A673 (cell line): Measurements from ENCODE around the gene HEATR1. TPM values are rescaled to one million over a fixed set of nuclear protein-coding genes. Genes with fewer than 3 reads are reported as not detected.

Source experiments
- BruUV-seq: library from RNA; stranded (reverse); fragments of 400-500 nt; replicated peaks from 2 replicates; lab custom pipeline; 2021; lab: Mats Ljungman, UMichigan
- CTCF ChIA-PET: fragments of 300-600 bp; sonication (Branson Sonifier 250); formaldehyde crosslinking; loops from one replicate; lab custom pipeline; 2022; ENCODE audit warnings: antibody characterized with exemption; lab: Charles Lee
- POLR2A ChIA-PET: fragments of 300-600 bp; sonication (Branson Sonifier 250); formaldehyde crosslinking; loops from one replicate; lab custom pipeline; 2022; ENCODE audit warnings: antibody characterized with exemption; ENCODE audit not compliant: low non-redundant PET; lab: Charles Lee
- DNase-seq: peaks from one replicate; pipeline ENCODE4 v3.0.0-alpha.2; 2015; ENCODE audit warnings: low spot score
- H3K27ac ChIP-seq: fragments of 200-600 bp; sonication (generic); 2 replicates; pipeline ENCODE4 v1.5.1; 2016; ENCODE audit warnings: mixed run types, low read depth, mild to moderate bottlenecking, mixed read lengths, antibody characterized with exemption, low read length; ENCODE audit not compliant: poor library complexity, severe bottlenecking
- H3K27me3 ChIP-seq: fragments of 200-600 bp; sonication (generic); replicated peaks from 2 replicates; pipeline ENCODE4 v1.6.1; 2017; ENCODE audit warnings: mixed run types, low read depth, mild to moderate bottlenecking, mixed read lengths, antibody characterized with exemption, low read length; ENCODE audit not compliant: insufficient read depth, poor library complexity
- H3K36me3 ChIP-seq: fragments of 200-600 bp; sonication (generic); 2 replicates; pipeline ENCODE4 v1.6.1; 2016; ENCODE audit warnings: mixed run types, mild to moderate bottlenecking, mixed read lengths, antibody characterized with exemption, low read length; ENCODE audit not compliant: insufficient read depth, poor library complexity, severe bottlenecking
- H3K4me1 ChIP-seq: fragments of 200-600 bp; sonication (generic); 2 replicates; pipeline ENCODE4 v1.6.1; 2017; ENCODE audit warnings: mixed run types, mild to moderate bottlenecking, mixed read lengths, antibody characterized with exemption, low read length; ENCODE audit not compliant: insufficient read depth, poor library complexity, severe bottlenecking
- H3K4me3 ChIP-seq: fragments of 200-600 bp; sonication (generic); 2 replicates; pipeline ENCODE4 v1.5.1; 2016; ENCODE audit warnings: low read depth, mixed run types, mild to moderate bottlenecking, mixed read lengths, low read length; ENCODE audit not compliant: poor library complexity, severe bottlenecking
- H3K9me3 ChIP-seq: fragments of 200-600 bp; sonication (generic); 2 replicates; pipeline ENCODE4 v1.6.1; 2016; ENCODE audit warnings: mixed run types, low read depth, mild to moderate bottlenecking, mixed read lengths, antibody characterized with exemption, low read length; ENCODE audit not compliant: poor library complexity, severe bottlenecking
- CTCF ChIP-seq: fragments of 300-800, 200-600 bp; sonication (generic); conservative IDR thresholded peaks from 2 replicates; pipeline ENCODE4 v1.5.1; 2017; ENCODE audit warnings: low read depth, mild to moderate bottlenecking, antibody characterized with exemption, low read length, moderate library complexity, mixed read lengths
- EZH2 ChIP-seq: fragments of 200-600 bp; sonication (generic); IDR thresholded peaks from 2 replicates; pipeline ENCODE4 v1.6.1; 2017; ENCODE audit warnings: borderline replicate concordance, low read depth, mild to moderate bottlenecking, mixed read lengths, antibody characterized with exemption, low read length; ENCODE audit not compliant: poor library complexity, severe bottlenecking
- intact Hi-C: fragments of 100-400 bp; cut with micrococcal nuclease; formaldehyde crosslinking; loops from one replicate; pipeline ENCODE4 v1.10.0; 2022; ENCODE audit not compliant: unreplicated experiment
- total RNA-seq: library from RNA; stranded (reverse); gene quantifications from 2 replicates; pipeline ENCODE4 v1.2.3, GENCODE V29; 2021

The HEATR1 gene
- total RNA-seq, 1 experiment from 2014 or later: 59.7 TPM

DNA sequence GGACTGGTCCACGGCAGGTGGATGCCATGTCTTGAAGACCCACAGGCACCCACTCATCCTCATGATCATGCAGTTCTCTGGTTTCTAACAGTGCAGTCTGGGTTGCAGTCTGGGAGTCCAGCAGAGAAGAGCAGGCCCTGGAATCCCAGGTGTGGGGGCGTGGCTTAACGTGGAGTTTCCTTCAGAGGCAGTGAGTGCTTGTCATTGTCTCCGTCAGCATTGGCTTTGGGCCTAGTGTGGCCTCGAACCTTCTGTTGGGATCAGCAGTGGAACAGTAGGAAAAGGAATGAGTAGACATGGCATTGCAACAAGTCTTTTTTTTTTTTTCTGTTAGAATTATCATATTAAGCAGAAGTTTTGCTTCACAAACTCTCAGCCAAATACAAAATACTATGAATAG is 67.8 kb downstream of the HEATR1 start:
- BruUV-seq: no TSS peak
- Histone ChIP-seq H3K4me1 (peaks cover 15% of the 10 kb centered on the region), H3K4me3 (no peak overlapping the region), H3K27me3 (no peaks in the 10 kb centered on the region), H3K36me3 (no peaks in the 10 kb centered on the region), H3K9me3 (no peaks in the 10 kb centered on the region), H3K27ac (no peak overlapping the region)
- ChIA-PET CTCF (interaction anchor here (0.9 kb wide), 1 partner anchor 428 kb away, joined by 4 read pairs; no protein-coding TSS in a partner anchor), POLR2A (no interaction called here)
- no peak for DNase-seq
- TF ChIP-seq EZH2 (no peak), CTCF (no peak)
- intact Hi-C loops: no loop called here

DNA sequence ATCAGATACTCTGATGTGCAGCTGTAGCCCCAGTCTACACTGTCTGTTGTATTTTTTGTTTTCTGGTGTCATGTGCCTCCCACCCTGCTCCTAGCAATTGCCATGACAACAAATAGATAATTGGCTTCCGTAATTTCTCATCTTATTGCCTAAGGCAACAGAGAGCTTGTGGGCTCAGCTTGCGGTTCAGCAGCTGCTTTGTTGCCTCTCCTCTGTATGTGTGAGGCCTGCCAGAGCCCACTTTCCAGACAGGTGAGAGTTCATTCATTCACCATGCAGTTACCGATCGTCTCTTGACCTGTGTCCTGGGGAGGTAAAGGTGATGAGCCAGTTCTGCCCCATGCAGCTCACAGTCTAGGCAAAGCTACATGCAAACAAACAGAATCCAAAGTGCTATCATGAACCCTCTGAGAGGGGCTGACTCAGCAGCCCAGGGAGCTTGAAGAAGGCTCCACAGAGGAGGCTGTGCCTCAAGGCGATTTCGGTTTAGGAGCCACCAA is 68.6 kb downstream of the HEATR1 start:
- peak overlapping the region; percentile 61 for H3K27ac ChIP-seq
- H3K4me3 ChIP-seq: no peak overlapping the region
- CTCF ChIA-PET: interaction anchor here (0.9 kb wide), 1 partner anchor 428 kb away, joined by 4 read pairs; no protein-coding TSS in a partner anchor
- H3K4me1 ChIP-seq: peaks cover 15% of the 10 kb centered on the region
- intact Hi-C loops: no loop called here
- BruUV-seq: no TSS peak
- TF ChIP-seq CTCF: no peak
- TF ChIP-seq EZH2: no peak
- no peaks in the 10 kb centered on the region for H3K36me3 ChIP-seq
- no peaks in the 10 kb centered on the region for H3K9me3 ChIP-seq
- no peaks in the 10 kb centered on the region for H3K27me3 ChIP-seq
- POLR2A ChIA-PET: no interaction called here
- DNase-seq: peak; percentile 78

- DNase-seq: no peak
- TF ChIP-seq CTCF: no peak
- no peak for TF ChIP-seq EZH2
- ChIA-PET CTCF (no interaction called here), POLR2A (no interaction called here)
- no peaks in the 10 kb centered on the region for H3K9me3 ChIP-seq
- peaks cover 15% of the 10 kb centered on the region for H3K4me1 ChIP-seq
- BruUV-seq: no TSS peak
- intact Hi-C loops: no loop called here
- H3K36me3 ChIP-seq: no peaks in the 10 kb centered on the region
- no peak overlapping the region for H3K27ac ChIP-seq
- no peaks in the 10 kb centered on the region for H3K27me3 ChIP-seq
- no peak overlapping the region for H3K4me3 ChIP-seq
Measured at GRCh38 chr1:236535190-236535589, 69.1 kb downstream of the HEATR1 start.
